ENCODE results near the gene MBOAT2. TPM values are rescaled to one million over a fixed set of nuclear protein-coding genes. Genes with fewer than 3 reads are reported as not detected.
"Not testable (repeated sequence)": the region's sequence is repeated elsewhere in the genome, so short reads cannot be mapped to it uniquely, and the experiment has no call there.

Gene MBOAT2
- total and polyA plus RNA-seq, 5 experiments from 2014 or later = 0.82 to 1.8 (median 1.1) TPM; not detected in 1

- Mint-ChIP-seq H3K9me3 (peaks cover 0 to 3% (median 0%) of the 10 kb centered on the region in 9 donors), H3K36me3 (peaks cover 0 to 4% (median 0%) of the 10 kb centered on the region in 3 donors)
- no peak for ATAC-seq
Measured at GRCh38 chr2:8927510-8928455, 75.7 kb downstream of the MBOAT2 start.

DNA sequence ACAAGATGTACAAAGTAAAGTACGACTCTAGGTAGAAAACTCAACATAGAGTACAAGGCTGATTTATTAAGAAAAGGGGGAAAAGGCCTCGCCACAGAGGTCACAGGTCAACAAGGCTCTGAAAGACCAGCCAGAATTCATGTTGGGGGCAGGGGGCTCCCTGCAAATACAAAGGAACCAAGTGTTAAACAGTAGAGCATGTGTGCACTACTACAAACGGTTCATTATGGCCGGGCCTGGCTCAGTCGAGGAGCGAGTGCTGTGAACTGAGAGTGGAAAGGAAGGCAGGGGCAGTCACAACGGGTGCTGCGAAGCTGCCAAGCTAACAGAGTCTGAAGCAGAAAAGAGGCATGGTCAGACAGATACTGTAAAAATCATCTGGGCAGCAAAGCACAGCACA is 77.1 kb downstream of the MBOAT2 start:
- no peaks in the 10 kb centered on the region for H3K4me1 Mint-ChIP-seq
- no peak for ATAC-seq
- H3K27me3 Mint-ChIP-seq = peaks cover 1 to 25% (median 13%) of the 10 kb centered on the region in 5 donors
- POLR2A ChIA-PET = no interaction called here
- DNase-seq = no peak
- H3K9me3 Mint-ChIP-seq = peaks cover 0 to 3% (median 0%) of the 10 kb centered on the region in 9 donors
- H3K36me3 Mint-ChIP-seq = peaks cover 0 to 4% (median 0%) of the 10 kb centered on the region in 3 donors
- H3K4me3 Mint-ChIP-seq = no peak overlapping the region
- no peak overlapping the region for H3K27ac Mint-ChIP-seq

More at GRCh38 chr2:8927510-8928455, 75.7 kb downstream of the MBOAT2 start:
- peaks cover 1 to 25% (median 14%) of the 10 kb centered on the region in 5 donors for H3K27me3 Mint-ChIP-seq
- H3K4me1 Mint-ChIP-seq = no peaks in the 10 kb centered on the region
- no peak for DNase-seq
- POLR2A ChIA-PET = no interaction called here
- no peak overlapping the region for H3K27ac Mint-ChIP-seq
- H3K4me3 Mint-ChIP-seq = no peak overlapping the region

GRCh38 chr2:8925411-8925810 is 78.1 kb downstream of the MBOAT2 start:
- POLR2A ChIA-PET = no interaction called here
- Mint-ChIP-seq H3K27ac (no peak overlapping the region), H3K4me3 (no peak overlapping the region), H3K36me3 (peaks cover 0 to 4% (median 0%) of the 10 kb centered on the region in 3 donors), H3K4me1 (no peaks in the 10 kb centered on the region), H3K9me3 (no peaks in the 10 kb centered on the region), H3K27me3 (peaks cover 1 to 25% (median 10%) of the 10 kb centered on the region in 5 donors)
- ATAC-seq = no peak
- DNase-seq = no peak

DNA sequence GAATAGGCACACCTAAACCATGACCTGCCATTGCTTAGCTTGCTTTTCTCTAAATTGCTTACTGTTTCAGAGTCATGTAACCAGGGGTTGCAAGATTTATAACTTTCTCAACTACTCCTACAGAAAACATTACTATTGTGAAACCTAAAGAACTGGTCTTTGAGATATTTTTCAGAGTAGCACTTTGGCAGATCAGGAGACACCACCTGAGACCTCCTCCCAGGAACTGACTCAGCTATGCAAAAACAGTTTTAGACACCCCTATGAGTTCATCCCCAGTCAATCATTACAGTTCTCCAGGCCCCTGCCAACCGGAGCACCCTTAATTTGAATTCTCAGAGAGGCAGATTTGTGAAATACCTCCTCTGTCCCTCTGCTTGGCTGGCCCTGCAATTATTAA is 80.3 kb downstream of the MBOAT2 start:
- H3K36me3 Mint-ChIP-seq = no peaks in the 10 kb centered on the region
- DNase-seq (no peak), ATAC-seq (no peak)
- no peaks in the 10 kb centered on the region for H3K9me3 Mint-ChIP-seq
- peaks cover 1 to 25% (median 6%) of the 10 kb centered on the region in 5 donors for H3K27me3 Mint-ChIP-seq
- no peaks in the 10 kb centered on the region for H3K4me1 Mint-ChIP-seq
- no peak overlapping the region for H3K27ac Mint-ChIP-seq
- no peak overlapping the region for H3K4me3 Mint-ChIP-seq
- POLR2A ChIA-PET = no interaction called here

- no peak for ATAC-seq
- Mint-ChIP-seq H3K27me3 (peaks cover under 1 to 17% (median 6%) of the 10 kb centered on the region in 5 donors), H3K27ac (no peak overlapping the region), H3K4me1 (no peaks in the 10 kb centered on the region), H3K9me3 (no peaks in the 10 kb centered on the region), H3K4me3 (no peak overlapping the region), H3K36me3 (no peaks in the 10 kb centered on the region)
- no peak for DNase-seq
- POLR2A ChIA-PET = no interaction called here
Measured at GRCh38 chr2:8922431-8922830, 81.1 kb downstream of the MBOAT2 start.

- peaks cover 0 to 4% (median 0%) of the 10 kb centered on the region in 3 donors for H3K36me3 Mint-ChIP-seq
- no peak overlapping the region for H3K27ac Mint-ChIP-seq
- H3K27me3 Mint-ChIP-seq = peaks cover 0 to 1% (median 0%) of the 10 kb centered on the region in 5 donors
- ATAC-seq = no peak
- POLR2A ChIA-PET = no interaction called here
- no peaks in the 10 kb centered on the region for H3K4me1 Mint-ChIP-seq
- H3K4me3 Mint-ChIP-seq = no peak overlapping the region
- H3K9me3 Mint-ChIP-seq = peaks cover 0 to 8% (median 0%) of the 10 kb centered on the region in 9 donors
- no peak for DNase-seq
Measured at GRCh38 chr2:8918412-8918811, 85.1 kb downstream of the MBOAT2 start.

DNA sequence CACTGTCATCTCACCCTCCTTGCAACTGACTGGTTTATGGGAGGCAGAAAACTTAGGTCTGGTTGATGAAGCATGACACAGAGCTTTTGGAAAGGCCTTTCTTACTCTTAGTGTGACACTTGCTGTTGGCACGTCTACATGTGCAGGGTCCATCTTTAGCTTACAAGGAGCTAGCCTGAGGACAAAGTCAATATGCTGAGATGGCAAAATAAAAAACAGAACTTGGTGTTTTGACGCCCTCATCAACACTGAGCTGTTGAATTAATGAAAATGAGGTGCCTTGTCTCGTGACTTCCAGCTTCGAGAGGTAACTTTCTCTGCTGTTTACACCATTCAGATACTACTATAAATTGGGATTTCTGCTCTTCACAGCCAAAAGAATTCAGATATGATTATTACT is 87.5 kb downstream of the MBOAT2 start:
- ATAC-seq (no peak), DNase-seq (no peak)
- peaks cover 0 to 4% (median 0%) of the 10 kb centered on the region in 5 donors for H3K27me3 Mint-ChIP-seq
- POLR2A ChIA-PET = no interaction called here
- no peak overlapping the region for H3K27ac Mint-ChIP-seq
- no peaks in the 10 kb centered on the region for H3K4me1 Mint-ChIP-seq
- H3K36me3 Mint-ChIP-seq = peaks cover 0 to 14% (median 9%) of the 10 kb centered on the region in 3 donors
- no peak overlapping the region for H3K4me3 Mint-ChIP-seq
- H3K9me3 Mint-ChIP-seq = peaks cover 0 to 32% (median 4%) of the 10 kb centered on the region in 9 donors

DNA sequence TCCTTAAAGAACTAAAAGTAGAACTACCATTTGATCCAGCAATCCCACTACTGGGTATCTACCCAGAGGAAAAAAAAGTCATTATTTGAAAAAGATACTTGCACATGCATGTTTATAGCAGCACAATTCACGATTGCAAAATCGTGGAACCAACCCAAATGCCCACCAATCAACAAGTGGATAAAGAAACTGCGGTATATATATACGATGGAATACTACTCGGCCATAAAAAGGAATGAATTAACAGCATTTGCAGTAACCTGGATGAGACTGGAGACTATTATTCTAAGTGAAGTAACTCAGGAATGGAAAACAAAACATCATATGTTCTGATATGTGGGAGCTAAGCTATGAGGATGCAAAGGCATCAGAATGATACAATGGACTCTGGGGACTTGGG is 89.7 kb downstream of the MBOAT2 start:
- DNase-seq, H3K4me1 Mint-ChIP-seq, H3K4me3 Mint-ChIP-seq, ATAC-seq, H3K27ac Mint-ChIP-seq, POLR2A ChIA-PET, H3K27me3 Mint-ChIP-seq: not testable (repeated sequence)
- Mint-ChIP-seq H3K9me3 (peaks cover 2 to 48% (median 9%) of the 10 kb centered on the region in 9 donors), H3K36me3 (peaks cover 0 to 24% (median 20%) of the 10 kb centered on the region in 3 donors)

GRCh38 chr2:8907764-8908288 is 95.7 kb downstream of the MBOAT2 start:
- H3K27ac Mint-ChIP-seq = no peak overlapping the region
- DNase-seq = no peak
- POLR2A ChIA-PET = no interaction called here
- peaks cover 0 to 10% (median 1%) of the 10 kb centered on the region in 5 donors for H3K27me3 Mint-ChIP-seq
- H3K4me1 Mint-ChIP-seq = no peaks in the 10 kb centered on the region
- H3K9me3 Mint-ChIP-seq = peaks cover 0 to 35% (median 10%) of the 10 kb centered on the region in 9 donors
- peaks cover 0 to 27% (median 19%) of the 10 kb centered on the region in 3 donors for H3K36me3 Mint-ChIP-seq
- no peak overlapping the region for H3K4me3 Mint-ChIP-seq
- no peak for ATAC-seq

DNA sequence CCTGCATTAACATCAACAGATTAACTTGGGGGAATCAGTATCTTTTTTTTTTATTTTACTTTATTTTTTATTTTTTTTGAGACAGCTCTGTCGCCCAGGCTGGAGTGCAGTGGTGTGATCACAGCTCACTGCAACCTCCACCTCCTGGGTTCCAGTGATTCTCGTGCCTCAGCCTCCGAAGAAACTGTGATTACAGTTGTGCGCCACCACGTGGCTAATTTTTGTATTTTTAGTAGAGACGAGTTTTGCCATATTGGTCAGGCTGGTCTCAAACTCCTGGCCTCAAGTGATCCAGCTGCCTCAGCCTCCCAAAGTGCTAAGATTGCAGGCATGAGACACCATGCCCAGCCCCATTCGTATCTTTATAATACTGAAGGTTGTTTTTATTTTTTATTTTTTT is 99.6 kb downstream of the MBOAT2 start:
- POLR2A ChIA-PET, H3K4me1 Mint-ChIP-seq, DNase-seq, ATAC-seq, H3K27ac Mint-ChIP-seq, H3K36me3 Mint-ChIP-seq, H3K27me3 Mint-ChIP-seq, H3K4me3 Mint-ChIP-seq: not testable (repeated sequence)
- peaks cover 0 to 13% (median 0%) of the 10 kb centered on the region in 9 donors for H3K9me3 Mint-ChIP-seq

DNA sequence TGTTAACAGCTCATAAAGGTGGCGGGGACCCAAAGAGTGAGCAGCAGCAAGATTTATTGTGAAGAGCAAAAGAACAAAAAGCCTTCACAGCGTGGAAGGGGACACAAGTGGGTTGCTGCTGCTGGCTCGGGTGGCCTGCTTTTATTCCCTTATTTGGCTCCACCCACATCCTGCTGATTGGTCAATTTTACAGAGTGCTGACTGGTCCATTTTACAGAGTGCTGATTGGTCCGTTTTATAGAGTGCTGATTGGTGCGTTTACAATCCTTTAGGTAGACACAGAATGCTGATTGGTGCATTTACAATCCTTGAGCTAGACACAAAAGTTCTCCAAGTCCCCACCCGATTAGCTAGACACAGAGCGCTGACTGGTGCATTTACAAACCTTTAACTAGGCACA is 100.7 kb downstream of the MBOAT2 start:
- H3K4me3 Mint-ChIP-seq, H3K36me3 Mint-ChIP-seq, H3K27ac Mint-ChIP-seq, ATAC-seq, DNase-seq, POLR2A ChIA-PET, H3K4me1 Mint-ChIP-seq, H3K27me3 Mint-ChIP-seq: not testable (repeated sequence)
- peaks cover 0 to 13% (median 0%) of the 10 kb centered on the region in 9 donors for H3K9me3 Mint-ChIP-seq

GRCh38 chr2:8897206-8897605 is 106.3 kb downstream of the MBOAT2 start:
- peaks cover 0 to 13% (median 3%) of the 10 kb centered on the region in 9 donors for H3K9me3 Mint-ChIP-seq
- H3K27ac Mint-ChIP-seq = peak overlapping the region in 1 of 10 donors; percentile 9
- H3K36me3 Mint-ChIP-seq, H3K27me3 Mint-ChIP-seq, DNase-seq, POLR2A ChIA-PET, ATAC-seq, H3K4me3 Mint-ChIP-seq, H3K4me1 Mint-ChIP-seq: not testable (repeated sequence)

DNA sequence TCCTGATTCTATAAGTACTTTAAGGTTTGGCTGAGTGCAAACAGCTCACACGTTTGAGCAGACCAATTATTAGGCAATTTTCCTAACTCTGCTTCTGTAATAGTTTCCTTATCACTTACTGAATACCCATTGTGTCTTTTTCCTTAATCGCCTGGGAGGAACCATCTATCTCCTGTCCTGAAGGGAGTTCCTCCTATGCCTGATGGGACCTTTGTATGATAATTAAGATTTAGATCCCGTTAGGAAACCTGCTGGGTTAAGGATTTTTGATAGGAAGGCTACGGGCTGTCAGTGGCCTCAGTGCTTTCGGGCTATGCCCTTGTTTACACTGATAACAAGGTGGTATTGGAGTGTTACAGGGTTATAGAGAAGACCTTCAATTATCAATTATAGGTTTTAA is 106.8 kb downstream of the MBOAT2 start:
- H3K4me1 Mint-ChIP-seq, ATAC-seq, H3K36me3 Mint-ChIP-seq, DNase-seq, H3K27me3 Mint-ChIP-seq, POLR2A ChIA-PET, H3K4me3 Mint-ChIP-seq: not testable (repeated sequence)
- Mint-ChIP-seq H3K27ac (peak overlapping the region in 2 of 10 donors; percentile 9 to 40), H3K9me3 (peaks cover 0 to 13% (median 3%) of the 10 kb centered on the region in 9 donors)

Data from naive thymus-derived CD8-positive, alpha-beta T cell (primary cell).